Stimulated activated CD4-positive, alpha-beta T cell treated with anti-CD3 and anti-CD28 coated beads, Interleukin-1b, Interleukin-23, amount 100 ng/mL, for 1 hour (primary cell): ENCODE results near the gene DARS1.

Experiments
- DNase-seq, 2 donors: peaks; one replicate each; pipeline ENCODE4 v3.0.0-alpha.2; 2020; ENCODE audit warnings: low read depth in 2 of 2

Gene DARS1

GRCh38 chr2:135985018-135985825 lies at the start of gene DARS1:
DARS1 (minus strand) TSS chr2:135985626; CDS start chr2:135985468, 158 bp downstream.
- peak; percentile 32 to 61 for DNase-seq

- no peak for DNase-seq
Observed at GRCh38 chr2:136034629-136035028, 49.2 kb upstream of the DARS1 start.

- no peak for DNase-seq
Observed at GRCh38 chr2:136032817-136033535, 47.5 kb upstream of the DARS1 start.

- no peak for DNase-seq
Observed at GRCh38 chr2:136032192-136032591, 46.8 kb upstream of the DARS1 start.

GRCh38 chr2:136031711-136032110 lies 46.3 kb upstream of the DARS1 start:
- no peak for DNase-seq

GRCh38 chr2:136030406-136030805 lies 45.0 kb upstream of the DARS1 start:
- DNase-seq: no peak

- no peak for DNase-seq
Observed at GRCh38 chr2:136029149-136029548, 43.7 kb upstream of the DARS1 start.

- no peak for DNase-seq
Observed at GRCh38 chr2:136028001-136028400, 42.6 kb upstream of the DARS1 start.

GRCh38 chr2:136027112-136027511 lies 41.7 kb upstream of the DARS1 start:
- DNase-seq: no peak

GRCh38 chr2:136025057-136025973 lies 39.9 kb upstream of the DARS1 start:
- DNase-seq: no peak

GRCh38 chr2:136024616-136025015 lies 39.2 kb upstream of the DARS1 start:
- DNase-seq: no peak

- no peak for DNase-seq
Observed at GRCh38 chr2:136024185-136024584, 38.8 kb upstream of the DARS1 start.

GRCh38 chr2:136023416-136023815 lies 38.0 kb upstream of the DARS1 start:
- no peak for DNase-seq

- no peak for DNase-seq
Observed at GRCh38 chr2:136022396-136023146, 37.1 kb upstream of the DARS1 start.

GRCh38 chr2:136021976-136022375 lies 36.5 kb upstream of the DARS1 start:
- no peak for DNase-seq

- DNase-seq: no peak
Observed at GRCh38 chr2:136021406-136021805, 36.0 kb upstream of the DARS1 start.

- DNase-seq: no peak
Observed at GRCh38 chr2:136020831-136021230, 35.4 kb upstream of the DARS1 start.

- no peak for DNase-seq
Observed at GRCh38 chr2:136019825-136020224, 34.4 kb upstream of the DARS1 start.

- no peak for DNase-seq
Observed at GRCh38 chr2:136019306-136019705, 33.9 kb upstream of the DARS1 start.

- no peak for DNase-seq
Observed at GRCh38 chr2:136017786-136018185, 32.4 kb upstream of the DARS1 start.

GRCh38 chr2:136016836-136017235 lies 31.4 kb upstream of the DARS1 start:
- DNase-seq: no peak
